Central memory CD4-positive, alpha-beta T cell (primary cell): ENCODE data around the gene SUPV3L1.
A peak's percentile ranks its signal among the peaks of the same experiment; 100 is the strongest.
"Not testable (repeated sequence)": the region's sequence is repeated elsewhere in the genome, so short reads cannot be mapped to it uniquely, and the experiment has no call there.

Source experiments
- DNase-seq: peaks from one replicate; pipeline ENCODE4 v3.0.0; 2022

The SUPV3L1 gene

GRCh38 chr10:69232736-69233480 is 52.9 kb downstream of the SUPV3L1 start:
- peak; percentile 62 for DNase-seq

GRCh38 chr10:69234447-69234846 is 54.4 kb downstream of the SUPV3L1 start:
- no peak for DNase-seq

GRCh38 chr10:69237528-69238159 is 57.6 kb downstream of the SUPV3L1 start:
- DNase-seq = peak; percentile 75

GRCh38 chr10:69239136-69239535 is 59.1 kb downstream of the SUPV3L1 start:
- DNase-seq = no peak

- DNase-seq = no peak
Observed at GRCh38 chr10:69239816-69240434, 59.9 kb downstream of the SUPV3L1 start.

- DNase-seq = no peak
Observed at GRCh38 chr10:69240455-69240854, 60.4 kb downstream of the SUPV3L1 start.

- no peak for DNase-seq
Observed at GRCh38 chr10:69241575-69241974, 61.5 kb downstream of the SUPV3L1 start.

GRCh38 chr10:69242040-69242851 is 62.2 kb downstream of the SUPV3L1 start:
- no peak for DNase-seq

- DNase-seq = no peak
Observed at GRCh38 chr10:69242852-69243212, 62.8 kb downstream of the SUPV3L1 start.

GRCh38 chr10:69243817-69244216 is 63.8 kb downstream of the SUPV3L1 start:
- no peak for DNase-seq

GRCh38 chr10:69246036-69246435 is 66.0 kb downstream of the SUPV3L1 start:
- no peak for DNase-seq

- no peak for DNase-seq
Observed at GRCh38 chr10:69246581-69247312, 66.7 kb downstream of the SUPV3L1 start.

GRCh38 chr10:69247313-69247710 is 67.3 kb downstream of the SUPV3L1 start:
- DNase-seq = no peak

- no peak for DNase-seq
Observed at GRCh38 chr10:69248117-69248730, 68.2 kb downstream of the SUPV3L1 start.

- DNase-seq = no peak
Observed at GRCh38 chr10:69250041-69250440, 70.0 kb downstream of the SUPV3L1 start.

GRCh38 chr10:69251417-69251816 is 71.4 kb downstream of the SUPV3L1 start:
- not testable (repeated sequence) for DNase-seq

GRCh38 chr10:69253171-69253570 is 73.1 kb downstream of the SUPV3L1 start:
- DNase-seq = no peak

GRCh38 chr10:69254877-69255276 is 74.8 kb downstream of the SUPV3L1 start:
- no peak for DNase-seq
